ENCODE data around the gene TCEAL4.

TCEAL4 gene

GRCh38 chrX:103631145-103631544 lies 45.8 kb downstream of the TCEAL4 start:
- no peaks in the 10 kb centered on the region for H3K4me1 ChIP-seq (ENCODE audit: insufficient read depth, insufficient read length)
- no peak overlapping the region for H3K9ac ChIP-seq (ENCODE audit: insufficient read length, low read depth)
- DNase-seq (ENCODE audit: low read depth, low spot score), result no peak
- TF ChIP-seq ZNF274 (IDR thresholded peaks at IDR 0.05; ENCODE audit: low read depth, low read length), result no peak
- TF ChIP-seq SUZ12 (IDR thresholded peaks at IDR 0.05; ENCODE audit: extremely low read depth, insufficient read depth, insufficient read length), result no peak
- TF ChIP-seq YY1 (IDR thresholded peaks at IDR 0.05; ENCODE audit: insufficient read depth, insufficient read length), result no peak
- no peaks in the 10 kb centered on the region for H3K9me3 ChIP-seq (ENCODE audit: insufficient read depth, low read length)
- H3K36me3 ChIP-seq (ENCODE audit: insufficient read depth, insufficient read length, low read length), result peaks cover 3% of the 10 kb centered on the region
- H3K4me3 ChIP-seq (ENCODE audit: insufficient read length, low read depth), result no peak overlapping the region
- H3K27me3 ChIP-seq (ENCODE audit: insufficient read depth, insufficient read length), result no peaks in the 10 kb centered on the region

GRCh38 chrX:103635436-103635835 lies 50.1 kb downstream of the TCEAL4 start:
- Histone ChIP-seq H3K27me3 (ENCODE audit: insufficient read depth, insufficient read length) (no peaks in the 10 kb centered on the region), H3K4me3 (ENCODE audit: insufficient read length, low read depth) (no peak overlapping the region), H3K9me3 (ENCODE audit: insufficient read depth, low read length) (no peaks in the 10 kb centered on the region), H3K4me1 (ENCODE audit: insufficient read depth, insufficient read length) (no peaks in the 10 kb centered on the region), H3K9ac (ENCODE audit: insufficient read length, low read depth) (no peak overlapping the region), H3K36me3 (ENCODE audit: insufficient read depth, insufficient read length, low read length) (peaks cover 3% of the 10 kb centered on the region)
- no peak for DNase-seq (ENCODE audit: low read depth, low spot score)
- no peak for TF ChIP-seq YY1 (IDR thresholded peaks at IDR 0.05; ENCODE audit: insufficient read depth, insufficient read length)
- TF ChIP-seq SUZ12 (IDR thresholded peaks at IDR 0.05; ENCODE audit: extremely low read depth, insufficient read depth, insufficient read length), result no peak
- no peak for TF ChIP-seq ZNF274 (IDR thresholded peaks at IDR 0.05; ENCODE audit: low read depth, low read length)

Data from NT2/D1 (cell line).